Measurements from ENCODE around the gene GFY. TPM values are rescaled to one million over a fixed set of nuclear protein-coding genes. Genes with fewer than 3 reads are reported as not detected.

GFY gene
- not detected for total RNA-seq

- WGBS, 2 donors: 64 to 72% methylated on average over 7 of the region's 7 CpGs
- TF ChIP-seq POLR2A (IDR thresholded peaks at IDR 0.05) (no peak), CTCF (IDR thresholded peaks at IDR 0.05) (no peak)
- DNase-seq (ENCODE audit: low spot score in 2 of 2): no peak
- intact Hi-C loops (cut with DNase I; ENCODE audit: low total_unique reads): no loop called here
- no peak within 1 kb of the TSS for H3K4me3 ChIP-seq (ENCODE audit: low read depth, poor library complexity, severe bottlenecking)
Observed at GRCh38 chr19:49425178-49425577, at the start of gene GFY. GFY (plus strand) TSS chr19:49425388; CDS start chr19:49426431, 1,043 bp downstream.

- TF ChIP-seq CTCF (IDR thresholded peaks at IDR 0.05) (no peak), POLR2A (IDR thresholded peaks at IDR 0.05) (no peak)
- 80 to 87% methylated on average over 3 of the region's 3 CpGs for WGBS, 2 donors
- H3K4me3 ChIP-seq (ENCODE audit: low read depth, poor library complexity, severe bottlenecking): no peak overlapping the region
- no peak for DNase-seq (ENCODE audit: low spot score in 2 of 2)
- intact Hi-C loops (cut with DNase I; ENCODE audit: low total_unique reads): no loop called here
Observed at GRCh38 chr19:49378512-49378911, 46.7 kb upstream of the GFY start.

- DNase-seq (ENCODE audit: low spot score in 2 of 2): no peak
- no peak overlapping the region for H3K4me3 ChIP-seq (ENCODE audit: low read depth, poor library complexity, severe bottlenecking)
- intact Hi-C loops (cut with DNase I; ENCODE audit: low total_unique reads): no loop called here
- no peak for TF ChIP-seq CTCF (IDR thresholded peaks at IDR 0.05)
- no peak for TF ChIP-seq POLR2A (IDR thresholded peaks at IDR 0.05)
- 93 to 98% methylated on average over 3 of the region's 3 CpGs for WGBS, 2 donors
Observed at GRCh38 chr19:49380391-49380790, 44.8 kb upstream of the GFY start.

GRCh38 chr19:49382639-49383038 lies 42.5 kb upstream of the GFY start:
- H3K4me3 ChIP-seq (ENCODE audit: low read depth, poor library complexity, severe bottlenecking): no peak overlapping the region
- no peak for DNase-seq (ENCODE audit: low spot score in 2 of 2)
- WGBS, 2 donors: 95 to 97% methylated on average over 5 of the region's 5 CpGs
- intact Hi-C loops (cut with DNase I; ENCODE audit: low total_unique reads): no loop called here
- TF ChIP-seq POLR2A (IDR thresholded peaks at IDR 0.05) (no peak), CTCF (IDR thresholded peaks at IDR 0.05) (no peak)

- no peak overlapping the region for H3K4me3 ChIP-seq (ENCODE audit: low read depth, poor library complexity, severe bottlenecking)
- TF ChIP-seq POLR2A (IDR thresholded peaks at IDR 0.05) (no peak), CTCF (IDR thresholded peaks at IDR 0.05) (no peak)
- intact Hi-C loops (cut with DNase I; ENCODE audit: low total_unique reads): no loop called here
- DNase-seq (ENCODE audit: low spot score in 2 of 2): no peak
- WGBS, 2 donors: 43 to 81% methylated on average over 1 of the region's 1 CpG
Observed at GRCh38 chr19:49383599-49383998, 41.6 kb upstream of the GFY start.

- no peak for TF ChIP-seq POLR2A (IDR thresholded peaks at IDR 0.05)
- TF ChIP-seq CTCF (IDR thresholded peaks at IDR 0.05): no peak
- intact Hi-C loops (cut with DNase I; ENCODE audit: low total_unique reads): no loop called here
- no peak within 1 kb of the TSS for H3K4me3 ChIP-seq (ENCODE audit: low read depth, poor library complexity, severe bottlenecking)
- DNase-seq (ENCODE audit: low spot score in 2 of 2): peak; percentile 55 to 90
- WGBS, 2 donors: 53 to 57% methylated on average over 38 to 40 of the region's 40 CpGs
Observed at GRCh38 chr19:49387936-49388372, 37.2 kb upstream of the GFY start, which contains the start of gene KASH5. KASH5 (plus strand) TSS chr19:49388249; CDS start chr19:49390884, 2,635 bp downstream.

Data from lower leg skin (tissue), 4 donors.